GM12878 (cell line): ENCODE data around the gene ACACA. TPM values are rescaled to one million over a fixed set of nuclear protein-coding genes. Genes with fewer than 3 reads are reported as not detected.

ENCODE experiments used
- ATAC-seq: fragments of 200-7000 bp; cut with Tn5 transposase; 3 replicates; pipeline ENCODE4 v1.9.1; 2020; ENCODE audit warnings: mild to moderate bottlenecking, moderate library complexity
- BruUV-seq: library from RNA; stranded (reverse); fragments of 400-500 nt; replicated peaks from 2 replicates; lab custom pipeline; 2021; lab: Mats Ljungman, UMichigan
- CTCF ChIA-PET: fragments of 300-600 bp; sonication (Branson Sonifier 250); formaldehyde crosslinking; extraction: SDS; loops from one replicate; lab custom pipeline; 2021; ENCODE audit warnings: inconsistent platforms; lab: Yijun Ruan, JAX
- POLR2A ChIA-PET: fragments of 350-600 bp; formaldehyde crosslinking; extraction: SDS; loops from one replicate; lab custom pipeline; 2021; ENCODE audit warnings: inconsistent platforms; lab: Charles Lee
- RAD21 ChIA-PET: fragments of 300-600 bp; sonication (Branson Sonifier 250); formaldehyde crosslinking; loops from one replicate; lab custom pipeline; 2023; ENCODE audit warnings: antibody characterized with exemption; ENCODE audit not compliant: unreplicated experiment; lab: Charles Lee
- SMC1A ChIA-PET: fragments of 300-600 bp; sonication (Branson Sonifier 250); formaldehyde crosslinking; loops from one replicate; lab custom pipeline; 2023; ENCODE audit not compliant: unreplicated experiment, uncharacterized antibody; lab: Charles Lee
- DNase-seq: peaks from one replicate; pipeline ENCODE4 v3.0.0-alpha.2; 2011; ENCODE audit warnings: low read depth, low spot score
- FAIRE-seq: peaks from 3 replicates; lab custom pipeline; 2011; peaks lifted over from hg19 to GRCh38; lab: Jason Lieb, UNC
- H2AFZ ChIP-seq: 2 replicates; pipeline ENCODE4 v1.6.0; 2011; ENCODE audit warnings: low read depth, low read length, control low read depth; ENCODE audit not compliant: control insufficient read depth
- H3K27ac ChIP-seq: 2 replicates; pipeline ENCODE4 v1.5.1; 2011; ENCODE audit warnings: control low read depth; ENCODE audit not compliant: control insufficient read depth, insufficient read depth
- H3K27me3 ChIP-seq, 2 experiments: replicated peaks in 1 of 2; 2 replicates each; pipeline versions ENCODE4 v1.6.0 to v1.6.1; 2011; ENCODE audit warnings: low read length in 1 of 2; ENCODE audit not compliant: control insufficient read depth in 2 of 2, insufficient read depth in 2 of 2
- H3K36me3 ChIP-seq, 2 experiments: 2 replicates each; pipeline ENCODE4 v1.5.1; 2011; ENCODE audit warnings: low read length in 1 of 2; ENCODE audit not compliant: control insufficient read depth in 2 of 2, insufficient read depth in 2 of 2
- H3K4me1 ChIP-seq: 2 replicates; pipeline ENCODE4 v1.6.1; 2011; ENCODE audit warnings: mild to moderate bottlenecking, low read length, moderate library complexity, mixed read lengths; ENCODE audit not compliant: control insufficient read depth, insufficient read depth
- H3K4me2 ChIP-seq: 2 replicates; pipeline ENCODE4 v1.6.0; 2011; ENCODE audit warnings: control low read depth; ENCODE audit not compliant: control insufficient read depth, insufficient read depth
- H3K4me3 ChIP-seq: fragments of 200-600 bp; sonication (generic); 2 replicates; pipeline ENCODE4 v1.5.1; 2016
- H3K79me2 ChIP-seq: 2 replicates; pipeline ENCODE4 v1.6.0; 2011; ENCODE audit warnings: low read length; ENCODE audit not compliant: control insufficient read depth, insufficient read depth
- H3K9ac ChIP-seq: 2 replicates; pipeline ENCODE4 v1.8.0; 2011; ENCODE audit warnings: low read length, control low read depth, mixed read lengths; ENCODE audit not compliant: control insufficient read depth, insufficient read depth
- H3K9me3 ChIP-seq: replicated peaks from 3 replicates; pipeline ENCODE4 v1.5.1; 2011; ENCODE audit warnings: mild to moderate bottlenecking, low read length; ENCODE audit not compliant: control insufficient read depth, insufficient read depth
- H4K20me1 ChIP-seq: 2 replicates; pipeline ENCODE4 v1.6.0; 2011; ENCODE audit not compliant: control insufficient read depth, insufficient read depth
- ASH2L ChIP-seq: fragments of 300-600, 200-600 bp; sonication (generic); IDR thresholded peaks from 2 replicates; pipeline ENCODE4 v1.6.1; 2017; ENCODE audit warnings: low read depth, mild to moderate bottlenecking, borderline replicate concordance
- CUX1 ChIP-seq: IDR thresholded peaks from 2 replicates; pipeline ENCODE4 v1.6.1; 2012; ENCODE audit warnings: improper control_type of control experiment, low read depth, low read length; ENCODE audit not compliant: insufficient replicate concordance
- EP300 ChIP-seq, 2 experiments: fragments of 150-350 bp in 1 of 2; IDR thresholded peaks; 2 replicates each; pipeline ENCODE4 v1.6.1; 2011 to 2012; ENCODE audit warnings: low read depth in 2 of 2, low read length in 2 of 2, borderline replicate concordance in 1 of 2, improper control_type of control experiment in 1 of 2, inconsistent platforms in 1 of 2; ENCODE audit not compliant: control insufficient read depth in 1 of 2
- ESRRA ChIP-seq: IDR thresholded peaks from 2 replicates; pipeline ENCODE4 v1.6.1; 2012; ENCODE audit warnings: mild to moderate bottlenecking, low read length, improper control_type of control experiment
- NBN ChIP-seq: fragments of 450-650 bp; IDR thresholded peaks from 2 replicates; pipeline ENCODE4 v1.6.1; 2016
- PAX8 ChIP-seq: fragments of 450-650 bp; IDR thresholded peaks from 2 replicates; pipeline ENCODE4 v1.6.1; 2017; ENCODE audit warnings: mild to moderate bottlenecking, moderate library complexity
- POLR2AphosphoS5 ChIP-seq: IDR thresholded peaks from 2 replicates; pipeline ENCODE4 v1.6.1; 2011; ENCODE audit warnings: mild to moderate bottlenecking, low read length, inconsistent platforms
- RUNX3 ChIP-seq: IDR thresholded peaks from 2 replicates; pipeline ENCODE4 v1.6.1; 2012; ENCODE audit warnings: low read length, inconsistent platforms
- SKIL ChIP-seq: fragments of 450-650 bp; IDR thresholded peaks from 2 replicates; pipeline ENCODE4 v1.6.1; 2017; ENCODE audit warnings: mild to moderate bottlenecking, low read depth, inconsistent platforms; ENCODE audit not compliant: poor library complexity, severe bottlenecking
- SMAD5 ChIP-seq: IDR thresholded peaks from 2 replicates; pipeline ENCODE4 v1.6.1; 2016; ENCODE audit warnings: antibody characterized with exemption, low read depth
- TCF7 ChIP-seq: IDR thresholded peaks from 2 replicates; pipeline ENCODE4 v1.6.1; 2014; ENCODE audit warnings: antibody characterized with exemption, borderline replicate concordance
- ZBTB4 ChIP-seq: fragments of 450-650 bp; formaldehyde crosslinking; IDR thresholded peaks from 2 replicates; pipeline ENCODE4 v1.4.0; 2022; ENCODE audit warnings: mild to moderate bottlenecking, moderate library complexity
- ZZZ3 ChIP-seq: IDR thresholded peaks from 2 replicates; pipeline ENCODE4 v1.6.1; 2011; ENCODE audit warnings: low read depth; ENCODE audit not compliant: control insufficient read depth, insufficient read length
- WGBS: methylation state at CpG from one replicate; pipeline ENCODE4 v1.1.6; 2016; ENCODE audit warnings: low lambda C conversion rate; ENCODE audit not compliant: insufficient replicate concordance, insufficient coverage; ENCODE audit errors: missing lambda C conversion rate; 5-methylcytosine and 5-hydroxymethylcytosine counted together
- in situ Hi-C: fragments of 300-500 bp; cut with MboI; formaldehyde crosslinking; loops from 9 replicates; pipeline ENCODE4 v1.14.3; 2018; ENCODE audit warnings: mixed read lengths
- intact Hi-C: fragments of 100-400 bp; cut with micrococcal nuclease; formaldehyde crosslinking; loops from one replicate; pipeline ENCODE4 v1.14.2; 2022; ENCODE audit not compliant: unreplicated experiment
- polyA plus RNA-seq, 11 experiments: library from polyadenylated mRNA; depleted of rRNA in 4 of 11; unstranded in 6 of 11; stranded (reverse) in 5 of 11; fragments of >200 nt; fragmentation: Nextera tagmentation in 4 of 11; fragmentation: Illumina TruSeq in 1 of 11; extraction: Ambion mirVana in 4 of 11; extraction: Trizol in 1 of 11; gene quantifications; 1 replicate in 1 of 11; 2 replicates in 10 of 11; pipeline versions ENCODE4 v1.2.1 to v1.2.3, GENCODE V29; 2011 to 2016; ENCODE audit warnings: inconsistent platforms in 2 of 11, missing spikeins in 2 of 11, low read depth in 1 of 11
- total RNA-seq, 4 experiments: library from RNA; depleted of rRNA in 3 of 4; stranded (reverse); fragments of >200 nt in 3 of 4; fragmentation: Illumina TruSeq in 1 of 4; extraction: Trizol in 1 of 4; gene quantifications; 2 replicates each; pipeline versions ENCODE4 v1.2.1 to v1.2.3, GENCODE V29; 2013 to 2021

ACACA gene
- total and polyA plus RNA-seq, 10 of the 15 experiments (the other 5 are each of a cell fraction or from before 2014, with no cell fraction given), result 12.9 to 74.2 (median 32.0) TPM

DNA sequence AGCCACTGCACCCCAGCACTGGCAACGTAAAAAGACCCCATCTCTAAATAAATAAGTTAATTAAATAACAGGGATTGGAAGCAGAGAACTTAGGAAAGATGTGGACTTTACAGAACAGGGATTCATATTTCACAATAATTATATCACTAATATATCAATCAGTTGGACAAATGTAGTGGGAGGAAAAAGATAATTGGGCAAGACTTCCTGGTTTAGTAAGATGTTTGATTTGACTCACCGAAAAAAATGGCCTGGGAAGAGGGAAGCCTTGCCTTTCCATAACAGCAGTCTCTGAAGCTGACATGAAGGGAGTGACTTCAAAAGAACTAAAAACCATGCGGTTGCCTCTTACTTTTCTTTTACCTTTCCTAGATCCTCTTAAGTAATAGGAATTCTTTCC lies 46.0 kb downstream of the ACACA start:
- Histone ChIP-seq H3K9ac (no peak overlapping the region), H2AFZ (no peak overlapping the region), H3K4me1 (peaks cover 12% of the 10 kb centered on the region), H3K27me3 (no peaks in the 10 kb centered on the region), H3K36me3 (no peaks in the 10 kb centered on the region), H3K4me3 (no peak overlapping the region), H3K79me2 (peaks cover 24% of the 10 kb centered on the region), H3K27ac (no peak overlapping the region), H4K20me1 (no peaks in the 10 kb centered on the region), H3K4me2 (no peak overlapping the region), H3K9me3 (no peaks in the 10 kb centered on the region)
- in situ Hi-C loops, result loop anchor here (10.0 kb wide), 1 partner anchor 756 kb away; the partner anchor contains the start of gene MRM1
- intact Hi-C loops, result no loop called here
- DNase-seq (no peak), ATAC-seq (no peak), FAIRE-seq (no peak)
- TF ChIP-seq SKIL, result no peak
- TF ChIP-seq POLR2AphosphoS5, result no peak
- no peak for TF ChIP-seq ZZZ3
- no peak for TF ChIP-seq NBN
- TF ChIP-seq SMAD5, result no peak
- TF ChIP-seq ASH2L, result no peak
- TF ChIP-seq RUNX3, result no peak
- TF ChIP-seq PAX8, result no peak
- TF ChIP-seq TCF7, result no peak
- no peak for TF ChIP-seq EP300 (IDR thresholded peaks at IDR 0.05; ENCODE audit: borderline replicate concordance in 1 of 2, control insufficient read depth in 1 of 2, low read depth in 2 of 2, low read length in 2 of 2)
- TF ChIP-seq ESRRA, result no peak
- no peak for TF ChIP-seq ZBTB4 (CRISPR knock-in tag)
- no peak for TF ChIP-seq CUX1
- ChIA-PET RAD21 (interaction anchor here (1.3 to 2.7 kb wide), 3 partner anchors 13 to 45 kb away, joined by 3 to 12 read pairs (median 4); no protein-coding TSS in a partner anchor), CTCF (interaction anchor here (1.0 to 2.0 kb wide), 3 partner anchors 13 to 31 kb away, joined by 3 to 19 read pairs (median 3); no protein-coding TSS in a partner anchor), POLR2A (interaction anchor here (0.7 to 1.8 kb wide), 2 partner anchors 44 to 50 kb away, joined by 3 to 7 read pairs; no protein-coding TSS in a partner anchor), SMC1A (interaction anchor here (1.2 to 1.6 kb wide), 3 partner anchors 13 to 37 kb away, joined by 3 to 10 read pairs (median 5); no protein-coding TSS in a partner anchor)
- 92% methylated on average over 3 of the region's 3 CpGs for WGBS
- no TSS peak for BruUV-seq
